HG03342 (cell line): Measurements from ENCODE around the gene CRKL.
"Not testable (repeated sequence)": the region's sequence is repeated elsewhere in the genome, so short reads cannot be mapped to it uniquely, and the experiment has no call there.

ENCODE experiments used
- ATAC-seq: cut with Tn5 transposase; IDR thresholded peaks from one replicate; pipeline ENCODE4 v1.9.1; 2021; ENCODE audit warnings: mild to moderate bottlenecking, moderate library complexity; ENCODE audit not compliant: unreplicated experiment

Gene CRKL

DNA sequence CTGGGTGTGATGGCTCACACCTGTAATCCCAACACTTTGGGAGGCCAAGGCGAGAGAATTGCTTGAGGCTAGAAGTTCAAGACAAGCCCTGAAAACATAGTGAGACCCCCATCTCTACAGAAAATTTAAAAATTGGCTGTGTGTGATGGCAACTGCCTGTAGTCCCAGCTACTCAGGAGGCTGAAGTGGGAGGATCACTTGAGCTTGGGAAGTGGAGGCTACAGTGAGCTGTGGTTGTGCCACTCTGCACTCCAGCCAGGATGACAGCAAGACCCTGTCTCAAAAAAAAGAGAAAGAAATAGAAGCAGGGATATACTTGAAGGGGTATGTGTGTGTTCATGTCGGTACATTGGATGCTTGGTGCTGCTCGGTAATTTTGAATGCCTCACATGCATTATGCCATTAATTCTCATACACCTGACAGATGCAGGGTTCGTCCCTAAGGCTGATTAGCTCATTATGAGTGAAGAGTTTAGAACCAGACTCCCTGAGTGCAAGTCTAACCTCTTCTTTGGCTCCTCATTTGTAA lies 14.0 kb downstream of the CRKL start:
- no peak for ATAC-seq

DNA sequence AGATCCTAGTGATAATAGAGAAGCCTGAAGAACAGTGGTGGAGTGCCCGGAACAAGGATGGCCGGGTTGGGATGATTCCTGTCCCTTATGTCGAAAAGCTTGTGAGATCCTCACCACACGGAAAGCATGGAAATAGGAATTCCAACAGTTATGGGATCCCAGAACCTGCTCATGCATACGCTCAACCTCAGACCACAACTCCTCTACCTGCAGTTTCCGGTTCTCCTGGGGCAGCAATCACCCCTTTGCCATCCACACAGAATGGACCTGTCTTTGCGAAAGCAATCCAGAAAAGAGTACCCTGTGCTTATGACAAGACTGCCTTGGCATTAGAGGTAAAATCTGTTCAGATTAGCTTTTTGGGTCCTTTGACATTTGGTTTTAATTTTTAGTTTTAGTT lies 16.7 kb downstream of the CRKL start:
- no peak for ATAC-seq

DNA sequence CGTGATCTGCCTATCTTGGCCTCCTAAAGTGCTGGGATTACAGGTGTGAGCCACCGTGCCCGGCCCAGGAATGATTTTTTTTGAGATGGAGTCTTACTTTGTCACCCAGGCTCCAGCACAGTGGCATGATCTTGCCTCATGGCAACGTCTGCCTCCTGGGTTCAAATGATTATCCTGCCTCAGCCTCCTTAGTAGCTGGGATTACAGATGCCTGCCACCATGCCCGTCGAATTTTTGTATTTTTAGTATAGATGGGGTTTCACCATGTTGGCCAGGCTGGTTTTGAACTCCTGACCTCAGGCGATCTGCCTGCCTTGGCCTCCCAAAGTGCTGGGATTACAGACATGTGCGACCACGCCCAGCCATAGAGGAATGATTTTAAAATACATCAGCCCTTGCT lies 17.8 kb downstream of the CRKL start:
- not testable (repeated sequence) for ATAC-seq

DNA sequence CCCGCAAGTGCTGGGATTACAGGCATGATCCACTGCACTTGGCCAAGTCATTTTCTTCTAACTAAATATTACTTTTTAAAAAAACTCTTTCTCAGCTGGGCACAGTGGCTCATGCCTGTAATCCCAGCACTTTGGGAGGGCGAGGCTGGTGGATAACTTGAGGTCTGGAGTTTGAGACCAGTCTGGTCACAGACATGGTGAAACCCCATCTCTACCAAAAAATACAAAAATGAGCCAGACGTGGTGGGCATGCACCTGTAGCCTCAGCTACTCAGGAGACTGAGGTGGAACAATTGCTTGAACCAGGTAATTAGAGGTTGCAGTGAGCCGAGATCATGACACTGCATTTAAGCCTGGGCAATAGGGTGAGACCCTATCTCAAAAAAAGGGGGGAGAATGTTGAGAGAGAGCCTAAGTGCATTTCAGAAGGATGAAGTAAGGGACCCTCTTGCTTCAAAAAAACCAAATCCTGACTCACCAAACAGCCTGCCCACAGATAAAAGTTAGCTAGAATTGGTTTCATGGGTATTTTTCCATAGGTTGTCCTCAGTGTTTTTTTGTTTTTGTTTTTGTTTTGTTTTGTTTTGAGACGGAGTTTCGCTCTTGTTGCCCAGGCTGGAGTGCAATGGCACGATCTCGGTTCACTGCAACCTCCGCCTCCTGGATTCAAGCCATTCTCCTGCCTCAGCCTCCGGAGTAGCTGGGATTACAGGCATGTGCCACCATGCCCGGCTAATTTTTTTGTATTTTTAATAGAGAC lies 18.8 kb downstream of the CRKL start:
- not testable (repeated sequence) for ATAC-seq

DNA sequence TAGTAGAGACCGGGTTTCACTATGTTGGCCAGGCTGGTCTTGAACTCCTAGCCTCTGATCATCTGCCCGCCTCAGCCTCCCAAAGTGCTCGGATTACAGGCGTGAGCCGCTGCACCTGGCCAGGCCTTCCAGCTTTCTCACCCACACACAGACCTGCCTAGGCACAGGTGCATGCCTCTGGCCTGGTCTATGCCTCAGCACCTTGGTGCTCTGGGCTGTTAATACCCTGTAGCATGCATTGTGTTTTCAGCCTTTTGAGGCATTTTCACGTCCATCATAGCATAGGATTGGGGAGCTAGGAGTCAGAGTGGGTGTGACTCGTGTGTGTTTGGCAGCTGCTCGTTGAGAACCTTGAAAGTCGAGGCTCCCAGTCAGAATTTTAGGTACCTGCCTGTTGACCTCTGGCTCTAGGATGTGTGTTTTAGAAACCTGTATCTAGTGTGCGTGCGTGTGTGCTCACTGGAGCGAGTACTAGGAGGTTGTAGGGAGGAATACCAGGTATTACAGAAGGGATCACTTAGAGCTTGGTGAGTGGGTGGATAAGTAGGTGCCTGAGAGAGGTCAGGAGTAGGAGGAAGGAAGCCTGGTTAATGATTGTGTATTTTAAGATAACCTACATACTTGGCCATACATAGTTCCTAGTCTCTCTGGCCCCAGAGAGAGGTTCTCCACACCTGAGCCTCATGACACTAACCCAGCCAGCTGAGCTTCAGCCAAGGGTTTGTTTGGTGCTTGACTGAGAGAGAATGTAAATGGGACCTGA lies 20.0 kb downstream of the CRKL start:
- no peak for ATAC-seq

DNA sequence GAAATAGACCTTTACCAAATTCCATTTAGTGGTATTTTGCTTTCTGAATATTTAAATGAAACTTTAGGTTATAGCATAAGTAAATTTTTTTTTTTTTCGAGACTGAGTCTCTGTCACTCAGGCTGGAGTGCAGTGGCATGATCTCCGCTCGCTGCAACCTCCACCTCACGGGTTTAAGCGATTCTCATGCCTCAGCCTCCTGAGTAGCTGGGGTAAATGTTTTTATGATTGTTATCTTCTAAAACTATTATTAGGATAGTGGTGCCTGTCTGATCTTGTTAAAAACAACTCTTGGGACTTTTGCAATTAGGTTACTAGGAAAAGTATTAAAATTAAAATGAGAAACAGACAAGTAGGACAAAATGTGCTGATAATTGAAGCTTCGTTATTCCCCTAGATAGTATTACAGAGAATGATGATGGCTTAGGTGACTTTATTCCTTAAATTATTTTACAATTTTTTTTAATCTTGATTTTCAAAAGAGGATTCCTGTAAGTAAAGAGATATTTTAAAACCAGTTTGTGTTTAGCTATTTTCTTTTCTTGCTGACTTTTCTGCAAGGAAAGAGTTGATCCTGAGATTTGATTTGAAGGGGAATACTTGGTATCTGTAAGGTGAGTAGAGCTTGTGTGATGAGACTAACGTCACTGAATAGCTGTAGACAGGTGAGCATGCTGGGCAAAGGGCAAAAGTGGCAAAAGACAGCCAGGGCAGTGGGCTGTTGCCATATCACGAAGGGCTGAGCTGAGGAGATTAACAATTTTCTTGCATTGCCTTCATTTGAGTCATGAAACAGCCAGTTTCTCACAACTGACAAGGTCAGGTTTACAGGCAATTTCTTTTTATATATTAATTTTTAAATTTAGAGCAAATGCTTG lies 20.8 kb downstream of the CRKL start:
- ATAC-seq: no peak

DNA sequence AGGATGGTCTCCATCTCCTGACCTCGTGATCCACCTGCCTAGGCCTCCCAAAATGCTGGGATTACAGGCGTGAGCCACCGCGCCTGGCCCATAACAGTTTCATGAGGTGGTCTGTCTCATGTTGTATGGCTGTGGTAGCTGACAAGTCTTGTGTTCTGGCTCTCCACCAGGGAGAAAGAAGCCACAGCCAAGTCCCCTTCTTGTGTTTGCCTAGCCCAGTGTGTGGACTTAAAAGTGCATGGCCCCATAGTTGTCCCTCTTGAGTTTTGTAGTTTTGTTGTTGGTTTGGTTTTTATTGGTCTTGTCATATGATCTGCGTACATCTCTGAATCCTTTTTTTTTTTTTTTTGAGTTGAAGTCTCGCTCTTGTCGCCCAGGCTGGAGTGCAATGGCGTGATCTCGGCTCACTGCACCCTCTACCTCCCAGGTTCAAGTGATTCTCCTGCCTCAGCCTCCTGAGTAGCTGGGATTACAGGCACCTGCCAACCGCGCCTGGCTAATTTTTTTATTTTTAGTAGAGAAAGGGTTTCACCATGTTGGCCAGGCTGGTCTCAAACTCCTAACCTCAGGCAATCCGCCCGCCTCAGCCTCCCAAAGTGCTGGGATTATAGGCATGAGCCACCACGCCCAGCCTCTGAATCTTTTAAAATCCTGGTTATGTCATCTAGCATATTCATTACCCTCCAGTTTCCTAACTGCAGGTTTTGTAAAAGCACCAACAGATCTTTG lies 22.4 kb downstream of the CRKL start:
- ATAC-seq: not testable (repeated sequence)

DNA sequence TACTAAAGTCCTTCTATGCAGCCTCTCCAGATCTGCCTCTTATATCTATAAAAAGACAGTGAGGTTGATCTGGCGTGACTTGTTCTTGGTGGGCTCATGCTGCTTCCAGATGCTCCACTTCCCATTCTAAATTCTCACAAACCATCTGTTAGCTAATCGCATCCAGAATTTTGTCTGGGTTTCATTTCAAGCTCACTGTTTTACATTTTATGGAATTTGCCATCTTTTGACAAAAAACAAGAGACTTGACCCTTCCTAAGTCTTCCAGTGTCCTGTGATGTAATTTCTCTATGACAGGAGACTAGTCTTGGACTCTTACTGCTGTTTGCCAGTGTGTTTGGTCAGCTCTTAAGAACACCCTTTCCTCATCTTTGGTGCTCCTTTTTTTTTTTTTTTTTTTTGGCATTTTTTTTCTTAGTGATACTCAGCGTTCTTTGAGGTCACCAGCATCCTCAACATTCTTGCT lies 23.0 kb downstream of the CRKL start:
- no peak for ATAC-seq

DNA sequence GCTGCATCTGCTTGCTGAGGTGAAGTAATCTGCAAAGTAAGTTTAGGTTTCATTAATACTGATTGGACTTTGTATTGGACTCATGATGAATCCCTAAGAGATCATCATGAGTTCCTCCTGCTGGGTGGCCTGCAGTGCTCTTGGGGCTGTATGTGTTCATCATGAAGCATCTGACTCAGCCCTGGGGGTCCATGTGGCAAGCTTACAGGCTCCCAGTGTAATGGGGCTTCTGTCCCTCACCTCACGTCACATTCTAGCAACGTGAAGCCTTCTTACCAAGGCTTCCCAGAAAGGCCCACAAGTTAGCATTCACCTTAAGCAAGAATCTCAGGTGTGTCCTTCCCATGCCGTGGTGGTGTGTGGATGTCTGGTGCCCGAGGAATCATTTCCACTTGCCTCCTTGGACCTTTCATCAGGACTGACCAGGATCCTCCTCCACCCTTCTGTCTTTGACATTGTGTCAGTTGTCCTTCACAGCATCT lies 23.7 kb downstream of the CRKL start:
- ATAC-seq: no peak

DNA sequence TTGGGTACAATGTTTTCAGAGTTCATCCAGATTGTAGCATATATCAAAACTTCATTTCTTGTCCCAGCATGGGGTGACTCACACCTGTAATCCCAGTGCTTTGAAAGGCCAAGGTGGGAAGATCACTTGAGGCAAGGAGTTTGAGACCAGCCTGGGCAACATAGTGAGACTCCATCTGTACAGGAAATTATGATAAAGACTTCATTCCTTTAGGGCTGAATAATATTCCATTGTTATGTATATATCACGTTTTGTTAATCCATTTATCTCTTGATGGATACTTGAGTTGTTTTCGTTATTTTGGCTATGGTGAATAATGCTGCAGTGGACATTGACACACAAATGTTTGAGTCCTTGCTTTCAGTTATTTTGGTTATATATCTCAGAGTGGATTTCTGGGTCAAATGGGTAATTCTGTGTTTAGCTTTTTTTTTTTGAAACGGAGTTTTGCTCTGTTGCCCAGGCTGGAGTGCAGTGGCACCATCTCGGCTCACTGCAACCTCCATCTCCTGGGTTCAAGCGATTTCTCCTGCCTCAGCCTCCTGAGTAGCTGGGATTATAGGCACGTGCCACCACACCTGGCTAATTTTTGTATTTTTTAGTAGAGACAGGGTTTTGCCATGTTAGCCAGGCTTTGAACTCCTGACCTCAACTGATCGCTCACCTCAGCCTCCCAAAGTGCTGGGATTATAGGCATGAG lies 25.1 kb downstream of the CRKL start:
- ATAC-seq: not testable (repeated sequence)

DNA sequence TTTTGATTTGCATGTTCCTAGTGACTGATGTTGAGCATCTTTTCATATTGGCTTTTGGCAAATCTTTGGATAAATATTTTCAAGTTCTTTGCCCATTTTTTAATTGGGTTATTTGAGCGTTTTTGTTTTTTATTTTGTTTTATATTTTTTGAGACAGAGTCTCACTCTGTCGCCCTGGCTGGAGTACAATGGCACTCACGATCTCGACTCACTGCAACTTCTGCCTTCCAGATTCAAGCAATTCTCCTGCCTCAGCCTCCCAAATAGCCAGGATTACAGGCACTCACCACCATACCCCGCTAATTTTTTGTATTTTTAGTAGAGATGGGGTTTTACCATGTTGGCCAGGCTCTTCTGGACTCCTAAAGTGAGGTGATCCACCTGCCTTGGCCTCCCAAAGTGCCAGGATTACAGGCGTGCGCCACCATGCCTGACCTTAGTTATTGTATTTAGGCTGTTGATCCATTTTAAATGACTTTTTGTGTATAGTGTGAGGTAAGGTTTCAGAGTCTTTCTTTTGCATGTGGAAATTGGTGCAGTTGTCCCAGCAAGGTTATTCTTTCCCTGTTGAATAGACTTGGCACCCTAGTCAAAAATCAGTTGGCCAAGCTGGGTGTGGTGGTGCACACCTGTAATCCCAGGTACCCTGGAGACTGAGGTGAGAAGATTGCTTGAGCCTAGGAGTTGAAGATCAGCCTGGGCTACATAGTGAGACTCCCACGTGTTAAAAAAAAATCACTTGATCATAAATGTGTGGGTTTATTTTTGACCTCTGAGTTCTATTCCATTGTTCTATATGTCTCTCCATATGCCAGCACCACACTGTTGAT lies 26.1 kb downstream of the CRKL start:
- ATAC-seq: no peak

DNA sequence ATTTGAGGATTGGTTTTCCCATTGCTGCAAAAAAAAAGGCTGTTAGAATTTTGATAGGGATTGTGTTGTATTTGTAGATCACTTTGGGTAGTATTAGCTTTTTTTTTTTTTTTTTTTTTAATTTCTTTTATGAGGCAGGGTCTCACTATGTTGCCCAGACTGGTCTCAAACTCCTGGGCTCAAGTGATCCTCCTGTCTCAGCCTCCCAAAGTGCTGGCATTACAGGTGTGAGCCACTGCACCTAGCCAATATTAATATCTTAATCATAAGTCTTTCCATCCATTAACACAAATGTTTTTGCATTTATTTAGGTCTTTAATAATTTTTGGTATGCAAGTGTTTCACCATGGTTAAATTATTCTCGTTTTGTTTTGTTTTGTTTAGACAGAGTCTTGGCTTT lies 26.8 kb downstream of the CRKL start:
- ATAC-seq: no peak

DNA sequence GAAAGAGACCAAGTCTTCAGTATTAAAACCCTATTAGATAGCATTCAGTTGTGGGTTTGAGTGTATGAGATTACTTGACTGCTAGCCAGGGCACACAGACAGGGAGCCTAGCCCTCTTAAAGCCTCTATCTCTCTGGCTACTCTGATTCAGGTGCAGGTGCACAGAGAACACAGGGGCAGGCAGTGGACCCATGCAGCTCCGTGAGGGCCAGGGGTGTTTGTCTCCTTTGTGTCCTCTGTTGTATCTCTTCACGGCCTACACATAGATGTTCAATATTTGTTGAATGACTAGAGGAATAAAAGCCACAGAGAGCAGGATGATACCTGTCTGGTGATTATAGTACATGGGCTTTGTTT lies 28.3 kb downstream of the CRKL start:
- no peak for ATAC-seq

DNA sequence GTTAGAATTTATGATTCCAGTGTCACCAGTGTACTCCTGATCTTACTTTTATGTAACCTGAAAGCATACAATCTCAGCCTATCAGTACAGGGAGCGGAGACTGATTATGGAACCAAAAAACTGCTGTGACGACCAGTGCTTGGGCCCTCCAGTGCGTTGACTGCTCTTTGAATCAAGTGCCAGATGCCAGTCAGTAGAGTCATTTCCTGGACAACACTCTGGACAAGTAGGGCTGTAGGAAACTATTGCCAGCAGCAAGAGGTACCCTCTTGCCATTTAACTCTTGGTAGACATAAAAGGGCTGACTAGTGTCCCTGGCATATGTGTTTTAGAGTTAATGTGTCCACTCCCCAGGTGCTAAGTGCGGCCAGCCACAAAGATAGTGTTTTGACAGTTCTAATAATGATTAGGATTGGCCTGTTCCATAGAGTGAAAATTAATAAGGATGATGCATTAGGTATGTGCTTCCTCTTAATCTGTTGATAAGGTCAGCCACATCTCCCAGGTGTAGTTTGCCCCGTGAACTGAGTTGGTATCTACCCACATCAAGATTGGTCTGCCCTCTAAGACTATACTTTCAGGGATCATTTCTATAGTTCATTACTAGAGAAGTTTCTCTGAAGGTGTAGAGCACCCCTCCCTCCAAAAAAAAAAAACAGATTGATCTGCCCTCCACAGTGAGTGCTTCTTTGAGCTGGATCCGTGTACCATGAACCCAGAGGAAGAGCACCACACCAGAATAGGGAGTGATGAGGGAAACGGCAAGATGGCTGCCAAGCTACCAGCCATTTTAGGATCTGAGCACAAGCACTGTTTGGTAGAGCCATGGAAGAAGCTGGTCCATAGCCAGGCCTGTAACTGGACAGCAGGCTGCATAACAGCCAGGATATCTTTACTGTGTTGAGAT lies 29.1 kb downstream of the CRKL start:
- no peak for ATAC-seq

DNA sequence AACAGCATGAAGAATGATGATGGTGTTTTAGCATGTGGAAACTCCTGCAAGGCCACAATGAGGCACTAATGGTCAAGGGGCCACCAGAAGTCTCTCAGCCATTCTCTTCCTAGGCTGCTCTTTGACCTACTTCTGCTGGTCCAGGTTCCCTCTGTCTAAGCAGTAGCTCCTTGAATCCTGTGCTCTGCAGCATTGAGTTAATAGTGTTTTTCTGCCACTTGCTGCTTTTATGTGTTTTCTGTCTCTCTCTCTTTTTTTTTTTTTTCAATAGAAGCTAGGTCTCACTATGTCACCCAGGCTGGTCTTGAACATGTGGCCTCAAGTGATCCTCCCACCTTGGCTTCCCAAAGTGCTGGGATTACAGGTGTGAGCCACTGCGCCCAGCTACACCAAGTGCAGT lies 29.8 kb downstream of the CRKL start:
- ATAC-seq: no peak

DNA sequence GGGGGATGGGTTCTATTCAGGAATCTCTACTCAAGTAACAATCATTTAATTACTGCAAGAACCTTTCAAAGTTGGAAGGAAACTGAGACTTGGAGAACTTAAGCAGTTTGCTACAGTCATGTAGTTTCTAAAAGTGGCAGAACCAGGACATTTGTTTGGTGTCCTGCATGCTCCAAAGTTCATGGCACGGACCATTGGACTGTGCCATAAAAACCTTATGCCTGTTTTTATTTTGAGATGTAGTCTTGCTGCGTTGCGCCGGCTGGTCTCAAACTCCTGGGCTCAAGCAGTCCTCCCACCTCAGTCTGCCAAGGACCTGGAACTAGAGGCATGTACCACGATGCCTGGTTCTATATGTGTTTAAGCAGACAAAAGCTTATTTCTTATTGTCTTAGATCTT lies 31.2 kb downstream of the CRKL start:
- ATAC-seq: no peak

DNA sequence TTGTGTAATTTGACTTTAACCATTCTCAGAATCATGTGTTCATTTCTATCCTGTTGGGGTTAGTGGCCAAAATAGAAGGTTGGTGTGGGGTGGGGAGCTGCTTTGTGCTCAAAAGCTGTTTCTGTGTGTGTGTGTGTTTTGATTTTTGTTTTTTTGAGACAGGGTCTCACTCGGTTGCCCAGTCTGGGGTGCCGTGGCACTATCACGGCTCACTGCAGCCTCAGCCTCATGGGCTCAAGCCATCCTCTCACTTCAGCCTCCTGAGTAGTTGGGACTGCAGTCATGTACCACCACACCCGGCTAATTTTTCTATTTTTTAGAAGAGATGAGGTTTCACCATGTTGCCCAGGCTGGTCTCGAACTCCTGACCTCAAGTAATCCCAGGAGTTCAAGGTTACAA lies 31.8 kb downstream of the CRKL start:
- no peak for ATAC-seq

DNA sequence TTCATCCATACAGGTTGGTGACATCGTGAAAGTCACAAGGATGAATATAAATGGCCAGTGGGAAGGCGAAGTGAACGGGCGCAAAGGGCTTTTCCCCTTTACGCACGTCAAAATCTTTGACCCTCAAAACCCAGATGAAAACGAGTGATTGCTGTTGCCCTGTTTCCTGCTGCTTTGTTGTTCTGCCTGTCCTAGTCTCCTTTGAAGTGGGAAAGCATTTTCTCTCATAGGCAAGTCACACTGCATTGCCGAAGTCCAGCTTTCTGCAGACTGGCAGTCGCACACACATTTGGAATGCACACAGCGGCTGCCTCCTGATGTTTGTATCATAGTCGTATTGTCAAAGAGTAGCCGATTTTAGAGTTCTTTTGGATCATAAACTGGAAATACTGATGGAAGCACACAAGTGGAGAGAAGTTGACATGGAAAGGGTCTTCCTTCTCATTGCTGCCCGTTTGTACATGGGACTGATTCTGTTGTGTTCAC lies 32.5 kb downstream of the CRKL start:
- ATAC-seq: no peak
